Muscle layer of duodenum (tissue), 2 donors: Measurements from ENCODE around the gene AP1B1.

Experiments used
- H3K27ac ChIP-seq: one replicate; pipeline ENCODE4 v1.7.0; 2013; ENCODE audit warnings: mild to moderate bottlenecking, low read length
- H3K27me3 ChIP-seq: one replicate; pipeline ENCODE4 v1.7.0; 2013; ENCODE audit warnings: low read depth, mild to moderate bottlenecking, control low read depth, low read length
- H3K36me3 ChIP-seq, 2 donors: one replicate each; pipeline ENCODE4 v1.7.0; 2013; ENCODE audit warnings: low read length in 2 of 2, control low read depth in 1 of 2, mild to moderate bottlenecking in 1 of 2; ENCODE audit not compliant: insufficient read depth in 2 of 2, control insufficient read depth in 1 of 2
- H3K4me1 ChIP-seq, 2 donors: one replicate each; pipeline ENCODE4 v1.7.0; 2013; ENCODE audit warnings: low read length in 2 of 2, mild to moderate bottlenecking in 2 of 2, control low read depth in 1 of 2, moderate library complexity in 1 of 2; ENCODE audit not compliant: insufficient read depth in 2 of 2, control insufficient read depth in 1 of 2
- H3K4me3 ChIP-seq, 2 donors: one replicate each; pipeline ENCODE4 v1.7.0; 2013; ENCODE audit warnings: low read length in 2 of 2, low read depth in 1 of 2, mild to moderate bottlenecking in 1 of 2
- H3K9me3 ChIP-seq, 2 donors: one replicate each; pipeline ENCODE4 v1.7.0; 2013; ENCODE audit warnings: low read length in 2 of 2, control low read depth in 1 of 2, mild to moderate bottlenecking in 1 of 2; ENCODE audit not compliant: control insufficient read depth in 1 of 2
- donor health status: healthy.

The AP1B1 gene

DNA sequence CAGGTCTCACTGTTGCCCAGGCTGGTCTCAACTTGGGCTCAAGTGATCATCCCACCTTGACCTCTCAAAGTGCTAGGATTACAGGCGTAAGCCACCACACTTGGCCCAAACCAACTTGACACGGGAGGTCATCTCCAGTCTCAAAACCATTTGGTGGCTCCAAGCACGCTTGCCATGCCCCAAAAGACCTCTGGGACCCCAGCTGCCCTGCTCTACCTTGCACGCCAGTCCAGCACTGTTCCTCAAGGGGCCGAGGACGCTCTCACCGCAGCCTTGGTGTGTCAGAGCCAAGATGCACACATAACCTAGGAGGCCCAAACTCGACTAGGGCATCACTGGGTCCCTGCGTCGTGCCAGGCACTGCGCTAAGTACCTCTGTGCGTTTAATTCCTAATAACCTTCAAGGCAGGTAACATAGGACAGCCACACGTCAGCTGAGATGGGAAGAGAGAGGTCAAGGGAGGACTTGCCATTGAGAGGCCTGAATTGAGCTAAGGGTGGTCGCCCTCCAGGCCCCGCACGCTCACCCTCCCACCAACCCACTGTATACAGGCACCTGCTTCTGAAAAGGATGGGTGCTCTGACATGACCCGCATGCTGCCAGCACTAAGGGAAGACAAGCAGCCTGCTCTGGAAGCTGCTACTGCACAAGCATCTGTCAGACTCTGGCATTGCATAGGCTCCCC, 86.5 kb downstream of the AP1B1 start:
- Histone ChIP-seq H3K27ac (no peak overlapping the region), H3K4me3 (no peak overlapping the region), H3K4me1 (peaks cover 0 to 8% of the 10 kb centered on the region in 2 donors), H3K36me3 (peaks cover 35 to 39% of the 10 kb centered on the region in 2 donors), H3K27me3 (no peaks in the 10 kb centered on the region), H3K9me3 (no peaks in the 10 kb centered on the region)

DNA sequence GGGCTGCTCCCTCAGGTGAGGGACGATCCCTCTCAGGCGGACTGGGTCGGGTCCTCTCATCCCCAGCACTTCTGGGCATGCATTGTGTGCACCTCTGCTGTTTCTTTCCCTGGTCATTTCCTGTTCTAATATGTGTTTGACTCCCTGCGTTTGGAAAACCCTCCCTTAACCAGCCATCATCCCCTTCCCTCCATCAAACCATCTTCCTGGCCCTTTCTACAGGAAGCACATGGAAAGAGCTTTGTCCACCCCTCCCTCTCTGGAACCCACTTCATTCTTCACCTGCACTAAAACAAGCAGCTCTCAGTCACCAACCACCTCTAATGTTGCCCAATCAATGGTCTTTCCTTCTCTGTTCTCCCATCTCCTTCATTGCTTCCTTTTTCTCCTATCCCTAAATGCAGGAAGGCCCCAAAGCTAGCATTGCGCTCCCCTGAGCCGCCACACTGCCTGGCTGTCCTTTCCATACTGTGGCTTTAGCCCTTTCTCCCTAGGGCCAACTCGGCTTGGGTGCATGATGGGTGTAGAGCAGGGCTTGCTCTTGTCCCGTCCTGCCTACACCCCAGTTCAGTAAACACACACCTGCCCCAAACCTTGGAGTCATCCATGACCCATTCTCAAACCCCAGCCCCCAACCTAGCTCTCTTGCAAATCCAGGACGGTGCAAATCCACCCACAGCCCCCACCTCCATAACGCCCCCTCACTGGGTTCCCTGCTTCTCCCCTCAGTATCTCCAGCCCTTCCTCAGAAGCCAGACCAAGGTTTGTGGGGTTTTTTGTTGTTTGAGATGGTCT, 87.4 kb downstream of the AP1B1 start:
- H3K4me3 ChIP-seq: no peak overlapping the region
- no peaks in the 10 kb centered on the region for H3K27me3 ChIP-seq
- H3K4me1 ChIP-seq: peaks cover 0 to 8% of the 10 kb centered on the region in 2 donors
- peaks cover 43 to 47% of the 10 kb centered on the region in 2 donors for H3K36me3 ChIP-seq
- H3K27ac ChIP-seq: no peak overlapping the region
- no peaks in the 10 kb centered on the region for H3K9me3 ChIP-seq

DNA sequence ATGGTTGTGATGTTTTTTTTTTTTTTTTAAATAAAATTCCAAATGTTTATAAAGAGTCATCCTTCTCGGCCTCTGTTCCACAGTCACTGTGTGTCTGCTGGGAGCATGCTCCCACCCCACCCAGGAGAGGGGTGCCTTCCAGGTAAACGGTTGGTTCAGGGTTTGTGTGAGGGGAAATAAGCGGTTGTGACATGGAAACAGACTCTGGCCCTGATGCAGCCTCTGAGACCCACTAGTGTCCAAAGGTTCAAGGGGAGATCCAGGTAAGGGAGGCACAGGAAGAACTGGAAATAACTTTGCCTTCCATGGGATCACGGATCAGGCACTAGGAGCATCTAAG, 87.9 kb downstream of the AP1B1 start:
- Histone ChIP-seq H3K27ac (no peak overlapping the region), H3K4me1 (peaks cover 0 to 8% of the 10 kb centered on the region in 2 donors), H3K36me3 (peaks cover 49 to 52% of the 10 kb centered on the region in 2 donors), H3K27me3 (no peaks in the 10 kb centered on the region), H3K4me3 (no peak overlapping the region), H3K9me3 (no peaks in the 10 kb centered on the region)

GRCh38 chr22:29299136-29299900, 89.1 kb downstream of the AP1B1 start:
- Histone ChIP-seq H3K4me1 (peaks cover 0 to 8% of the 10 kb centered on the region in 2 donors), H3K27ac (no peak overlapping the region), H3K27me3 (no peaks in the 10 kb centered on the region), H3K36me3 (peaks cover 56 to 62% of the 10 kb centered on the region in 2 donors), H3K4me3 (no peak overlapping the region), H3K9me3 (no peaks in the 10 kb centered on the region)

GRCh38 chr22:29298641-29299040, 89.7 kb downstream of the AP1B1 start:
- H3K4me1 ChIP-seq: peaks cover 0 to 8% of the 10 kb centered on the region in 2 donors
- no peaks in the 10 kb centered on the region for H3K27me3 ChIP-seq
- no peak overlapping the region for H3K27ac ChIP-seq
- no peaks in the 10 kb centered on the region for H3K9me3 ChIP-seq
- peaks cover 56 to 68% of the 10 kb centered on the region in 2 donors for H3K36me3 ChIP-seq
- H3K4me3 ChIP-seq: no peak overlapping the region

DNA sequence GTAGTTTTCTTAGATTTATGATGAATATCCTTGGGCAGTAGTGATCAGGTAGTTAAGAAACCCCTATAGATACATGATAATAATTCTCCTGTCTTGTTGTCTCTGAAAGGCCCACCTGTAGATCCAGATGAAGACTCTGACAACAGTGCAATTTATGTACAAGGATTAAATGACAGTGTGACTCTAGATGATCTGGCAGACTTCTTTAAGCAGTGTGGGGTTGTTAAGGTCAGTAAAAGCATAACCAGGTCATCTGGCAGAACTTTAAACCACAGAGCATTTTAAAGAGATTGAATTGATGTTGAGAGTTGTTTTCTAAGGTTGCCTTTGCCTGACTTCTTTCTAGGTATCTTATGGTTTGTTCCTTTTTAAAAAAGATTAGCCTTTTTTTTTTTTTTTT, 96.0 kb downstream of the AP1B1 start:
- Histone ChIP-seq H3K27me3 (no peaks in the 10 kb centered on the region), H3K9me3 (no peaks in the 10 kb centered on the region), H3K27ac (no peak overlapping the region), H3K4me3 (no peak overlapping the region), H3K36me3 (peaks cover 72 to 91% of the 10 kb centered on the region in 2 donors), H3K4me1 (peaks cover 0 to 11% of the 10 kb centered on the region in 2 donors)

DNA sequence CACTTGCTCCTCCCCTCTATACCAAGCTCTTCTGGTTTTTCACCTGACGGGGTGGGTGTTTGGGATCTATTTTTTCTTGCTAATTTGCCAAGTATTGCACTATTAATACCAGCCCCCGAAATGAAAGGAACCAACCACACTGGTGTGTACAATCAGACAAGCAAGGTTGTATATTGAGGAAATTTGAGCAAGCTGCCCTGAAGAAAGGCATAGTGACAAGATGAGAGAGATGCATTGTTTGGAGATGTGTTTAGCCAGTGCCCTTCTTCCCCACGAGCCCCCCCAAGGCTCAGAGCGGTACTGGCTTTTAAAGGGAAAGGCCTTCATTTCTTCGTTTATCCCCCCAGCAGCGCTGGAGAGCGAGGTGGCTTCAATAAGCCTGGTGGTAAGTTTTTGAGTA, 97.2 kb downstream of the AP1B1 start:
- H3K27me3 ChIP-seq: no peaks in the 10 kb centered on the region
- H3K9me3 ChIP-seq: no peaks in the 10 kb centered on the region
- H3K4me1 ChIP-seq: peaks cover 0 to 11% of the 10 kb centered on the region in 2 donors
- no peak overlapping the region for H3K27ac ChIP-seq
- H3K36me3 ChIP-seq: peaks cover 68 to 88% of the 10 kb centered on the region in 2 donors
- no peak overlapping the region for H3K4me3 ChIP-seq

GRCh38 chr22:29290061-29290460, 98.3 kb downstream of the AP1B1 start:
- Histone ChIP-seq H3K36me3 (peaks cover 63 to 87% of the 10 kb centered on the region in 2 donors), H3K27ac (no peak overlapping the region)

GRCh38 chr22:29288837-29289236, 99.5 kb downstream of the AP1B1 start:
- peaks cover 0 to 11% of the 10 kb centered on the region in 2 donors for H3K4me1 ChIP-seq
- H3K27ac ChIP-seq: no peak overlapping the region
- peaks cover 67 to 89% of the 10 kb centered on the region in 2 donors for H3K36me3 ChIP-seq
- H3K27me3 ChIP-seq: no peaks in the 10 kb centered on the region
- H3K4me3 ChIP-seq: no peak overlapping the region
- no peaks in the 10 kb centered on the region for H3K9me3 ChIP-seq

More at GRCh38 chr22:29290061-29290460, 98.3 kb downstream of the AP1B1 start:
- H3K4me1 ChIP-seq: peaks cover 0 to 11% of the 10 kb centered on the region in 2 donors
- H3K27me3 ChIP-seq: no peaks in the 10 kb centered on the region
- no peak overlapping the region for H3K4me3 ChIP-seq
- no peaks in the 10 kb centered on the region for H3K9me3 ChIP-seq

GRCh38 chr22:29284196-29284595, 104.2 kb downstream of the AP1B1 start:
- H3K27ac ChIP-seq: no peak overlapping the region
- H3K4me3 ChIP-seq: no peak overlapping the region
- H3K36me3 ChIP-seq: peaks cover 61 to 83% of the 10 kb centered on the region in 2 donors
- H3K9me3 ChIP-seq: no peaks in the 10 kb centered on the region
- no peaks in the 10 kb centered on the region for H3K27me3 ChIP-seq
- peaks cover 0 to 1% of the 10 kb centered on the region in 2 donors for H3K4me1 ChIP-seq

GRCh38 chr22:29277927-29278326, 110.4 kb downstream of the AP1B1 start:
- Histone ChIP-seq H3K36me3 (peaks cover 64 to 75% of the 10 kb centered on the region in 2 donors), H3K4me3 (no peak overlapping the region), H3K27me3 (no peaks in the 10 kb centered on the region), H3K27ac (no peak overlapping the region), H3K4me1 (peaks cover 6 to 33% of the 10 kb centered on the region in 2 donors), H3K9me3 (no peaks in the 10 kb centered on the region)
